BJ (cell line): ENCODE data around the gene PEX19. TPM values are rescaled to one million over a fixed set of nuclear protein-coding genes. Genes with fewer than 3 reads are reported as not detected.

Experiments used
- CTCF ChIA-PET: fragments of 350-600 bp; formaldehyde crosslinking; extraction: SDS; loops from one replicate; lab custom pipeline; 2021; ENCODE audit warnings: antibody characterized with exemption, inconsistent platforms; lab: Yijun Ruan, JAX
- POLR2A ChIA-PET: fragments of 300-600 bp; sonication (Branson Sonifier 250); formaldehyde crosslinking; extraction: SDS; loops from one replicate; lab custom pipeline; 2021; ENCODE audit warnings: antibody characterized with exemption; lab: Charles Lee
- DNase-seq: peaks from one replicate; pipeline ENCODE4 v3.0.0-alpha.2; 2011; ENCODE audit warnings: low read depth
- H3K27me3 ChIP-seq: 2 replicates; pipeline ENCODE4 v1.6.0; 2011; ENCODE audit warnings: low read length; ENCODE audit not compliant: control insufficient read depth, insufficient read depth
- H3K36me3 ChIP-seq: 2 replicates; pipeline ENCODE4 v1.5.1; 2011; ENCODE audit warnings: low read length; ENCODE audit not compliant: control insufficient read depth, insufficient read depth
- H3K4me3 ChIP-seq: 2 replicates; pipeline ENCODE4 v1.5.1; 2011; ENCODE audit warnings: low read depth, mild to moderate bottlenecking, control low read depth, low read length
- CTCF ChIP-seq: IDR thresholded peaks from 2 replicates; pipeline ENCODE4 v1.5.1; 2011; ENCODE audit warnings: low read depth, mild to moderate bottlenecking, control low read depth, inconsistent platforms, low read length, moderate library complexity; ENCODE audit not compliant: insufficient read depth
- polyA plus RNA-seq: library from polyadenylated mRNA; depleted of rRNA; stranded (reverse); fragments of >200 nt; gene quantifications from 2 replicates; pipeline ENCODE4 v1.2.3, GENCODE V29; 2011

PEX19 gene
- polyA plus RNA-seq, 1 experiment: 52.6 TPM

- peaks cover 6% of the 10 kb centered on the region for H3K36me3 ChIP-seq
- CTCF ChIA-PET: interaction anchor here (0.8 to 4.1 kb wide), 7 partner anchors 9 to 142 kb away, joined by 3 to 20 read pairs (median 4); no protein-coding TSS in a partner anchor
- no peaks in the 10 kb centered on the region for H3K27me3 ChIP-seq
- POLR2A ChIA-PET: no interaction called here
- no peak for DNase-seq
- no peak overlapping the region for H3K4me3 ChIP-seq
- no peak for TF ChIP-seq CTCF
Measured at GRCh38 chr1:160244209-160244608, 40.7 kb downstream of the PEX19 start.

GRCh38 chr1:160243767-160244166 lies 41.2 kb downstream of the PEX19 start:
- Histone ChIP-seq H3K27me3 (no peaks in the 10 kb centered on the region), H3K36me3 (peaks cover 6% of the 10 kb centered on the region), H3K4me3 (no peak overlapping the region)
- CTCF ChIA-PET: interaction anchor here (0.8 to 6.5 kb wide), 7 partner anchors 8 to 142 kb away, joined by 3 to 43 read pairs (median 5); no protein-coding TSS in a partner anchor
- POLR2A ChIA-PET: interaction anchor here (0.6 kb wide), 1 partner anchor 166 kb away, joined by 4 read pairs; no protein-coding TSS in a partner anchor
- DNase-seq: no peak
- no peak for TF ChIP-seq CTCF

GRCh38 chr1:160239582-160240299 lies 45.2 kb downstream of the PEX19 start:
- peaks cover 14% of the 10 kb centered on the region for H3K36me3 ChIP-seq
- no peak overlapping the region for H3K4me3 ChIP-seq
- DNase-seq: no peak
- TF ChIP-seq CTCF: no peak
- ChIA-PET POLR2A (interaction anchor here (0.6 kb wide), 1 partner anchor 137 kb away, joined by 3 read pairs; no protein-coding TSS in a partner anchor), CTCF (interaction anchor here (0.9 to 6.5 kb wide), 8 partner anchors 12 to 686 kb away, joined by 3 to 43 read pairs (median 4); no protein-coding TSS in a partner anchor)
- H3K27me3 ChIP-seq: no peaks in the 10 kb centered on the region

GRCh38 chr1:160238408-160238807 lies 46.5 kb downstream of the PEX19 start:
- CTCF ChIA-PET: interaction anchor here (0.9 to 6.5 kb wide), 5 partner anchors 11 to 47 kb away, joined by 3 to 43 read pairs (median 3); no protein-coding TSS in a partner anchor
- peaks cover 14% of the 10 kb centered on the region for H3K36me3 ChIP-seq

More at GRCh38 chr1:160238408-160238807, 46.5 kb downstream of the PEX19 start:
- POLR2A ChIA-PET: no interaction called here
- Histone ChIP-seq H3K27me3 (no peaks in the 10 kb centered on the region), H3K4me3 (no peak overlapping the region)
- no peak for DNase-seq
- TF ChIP-seq CTCF: no peak
